ENCODE results near the gene RRAGC.

Gene RRAGC

GRCh38 chr1:38827318-38827717 lies 32.3 kb downstream of the RRAGC start:
- Histone ChIP-seq H3K9me3 (ENCODE audit: low read length) (no peaks in the 10 kb centered on the region), H3K9ac (ENCODE audit: low read length) (no peak overlapping the region), H3K4me1 (ENCODE audit: insufficient read depth, low read length) (peaks cover 8% of the 10 kb centered on the region), H3K27ac (ENCODE audit: low read depth, low read length) (no peak overlapping the region), H3K36me3 (ENCODE audit: insufficient read depth, low read length) (no peaks in the 10 kb centered on the region), H3K27me3 (ENCODE audit: control insufficient read depth in 1 of 2, insufficient read depth in 2 of 2, low read length in 2 of 2) (no peaks in the 10 kb centered on the region), H3K4me3 (ENCODE audit: low read depth in 1 of 2, low read length in 2 of 2) (no peak overlapping the region)

GRCh38 chr1:38826886-38827285 lies 32.7 kb downstream of the RRAGC start:
- Histone ChIP-seq H3K36me3 (ENCODE audit: insufficient read depth, low read length) (no peaks in the 10 kb centered on the region), H3K27me3 (ENCODE audit: control insufficient read depth in 1 of 2, insufficient read depth in 2 of 2, low read length in 2 of 2) (no peaks in the 10 kb centered on the region), H3K9me3 (ENCODE audit: low read length) (no peaks in the 10 kb centered on the region), H3K4me3 (ENCODE audit: low read depth in 1 of 2, low read length in 2 of 2) (no peak overlapping the region), H3K4me1 (ENCODE audit: insufficient read depth, low read length) (peaks cover 8% of the 10 kb centered on the region), H3K27ac (ENCODE audit: low read depth, low read length) (no peak overlapping the region), H3K9ac (ENCODE audit: low read length) (no peak overlapping the region)

- Histone ChIP-seq H3K4me1 (ENCODE audit: insufficient read depth, low read length) (peaks cover 8% of the 10 kb centered on the region), H3K27ac (ENCODE audit: low read depth, low read length) (no peak overlapping the region), H3K27me3 (ENCODE audit: control insufficient read depth in 1 of 2, insufficient read depth in 2 of 2, low read length in 2 of 2) (no peaks in the 10 kb centered on the region), H3K9ac (ENCODE audit: low read length) (no peak overlapping the region), H3K9me3 (ENCODE audit: low read length) (no peaks in the 10 kb centered on the region), H3K4me3 (ENCODE audit: low read depth in 1 of 2, low read length in 2 of 2) (no peak overlapping the region), H3K36me3 (ENCODE audit: insufficient read depth, low read length) (no peaks in the 10 kb centered on the region)
Measured at GRCh38 chr1:38826262-38826661, 33.3 kb downstream of the RRAGC start.

- H3K36me3 ChIP-seq (ENCODE audit: insufficient read depth, low read length), result no peaks in the 10 kb centered on the region
- peaks cover 18 to 32% of the 10 kb centered on the region in 2 donors for H3K27me3 ChIP-seq (ENCODE audit: control insufficient read depth in 1 of 2, insufficient read depth in 2 of 2, low read length in 2 of 2)
- no peaks in the 10 kb centered on the region for H3K9me3 ChIP-seq (ENCODE audit: low read length)
Measured at GRCh38 chr1:38820860-38821259, 38.7 kb downstream of the RRAGC start.

GRCh38 chr1:38819516-38819915 lies 40.1 kb downstream of the RRAGC start:
- H3K27me3 ChIP-seq (ENCODE audit: control insufficient read depth in 1 of 2, insufficient read depth in 2 of 2, low read length in 2 of 2), result peaks cover 24 to 40% of the 10 kb centered on the region in 2 donors
- H3K36me3 ChIP-seq (ENCODE audit: insufficient read depth, low read length), result no peaks in the 10 kb centered on the region
- H3K9me3 ChIP-seq (ENCODE audit: low read length), result no peaks in the 10 kb centered on the region
- H3K27ac ChIP-seq (ENCODE audit: low read depth, low read length), result no peak overlapping the region
- no peak overlapping the region for H3K4me3 ChIP-seq (ENCODE audit: low read depth in 1 of 2, low read length in 2 of 2)
- H3K4me1 ChIP-seq (ENCODE audit: insufficient read depth, low read length), result no peaks in the 10 kb centered on the region
- H3K9ac ChIP-seq (ENCODE audit: low read length), result no peak overlapping the region

More at GRCh38 chr1:38820860-38821259, 38.7 kb downstream of the RRAGC start:
- Histone ChIP-seq H3K4me1 (ENCODE audit: insufficient read depth, low read length) (no peaks in the 10 kb centered on the region), H3K27ac (ENCODE audit: low read depth, low read length) (no peak overlapping the region), H3K9ac (ENCODE audit: low read length) (no peak overlapping the region), H3K4me3 (ENCODE audit: low read depth in 1 of 2, low read length in 2 of 2) (no peak overlapping the region)

GRCh38 chr1:38819040-38819439 lies 40.5 kb downstream of the RRAGC start:
- no peaks in the 10 kb centered on the region for H3K4me1 ChIP-seq (ENCODE audit: insufficient read depth, low read length)
- H3K9ac ChIP-seq (ENCODE audit: low read length), result no peak overlapping the region
- H3K36me3 ChIP-seq (ENCODE audit: insufficient read depth, low read length), result no peaks in the 10 kb centered on the region
- H3K9me3 ChIP-seq (ENCODE audit: low read length), result no peaks in the 10 kb centered on the region
- H3K27ac ChIP-seq (ENCODE audit: low read depth, low read length), result no peak overlapping the region
- peaks cover 28 to 40% of the 10 kb centered on the region in 2 donors for H3K27me3 ChIP-seq (ENCODE audit: control insufficient read depth in 1 of 2, insufficient read depth in 2 of 2, low read length in 2 of 2)
- H3K4me3 ChIP-seq (ENCODE audit: low read depth in 1 of 2, low read length in 2 of 2), result no peak overlapping the region

GRCh38 chr1:38818175-38818976 lies 41.2 kb downstream of the RRAGC start:
- H3K9me3 ChIP-seq (ENCODE audit: low read length), result no peaks in the 10 kb centered on the region
- H3K4me3 ChIP-seq (ENCODE audit: low read depth in 1 of 2, low read length in 2 of 2), result peak overlapping the region; percentile 16 to 38
- no peak overlapping the region for H3K9ac ChIP-seq (ENCODE audit: low read length)
- H3K27me3 ChIP-seq (ENCODE audit: control insufficient read depth in 1 of 2, insufficient read depth in 2 of 2, low read length in 2 of 2), result peaks cover 33 to 40% of the 10 kb centered on the region in 2 donors
- no peaks in the 10 kb centered on the region for H3K4me1 ChIP-seq (ENCODE audit: insufficient read depth, low read length)
- no peaks in the 10 kb centered on the region for H3K36me3 ChIP-seq (ENCODE audit: insufficient read depth, low read length)
- H3K27ac ChIP-seq (ENCODE audit: low read depth, low read length), result no peak overlapping the region

- H3K36me3 ChIP-seq (ENCODE audit: insufficient read depth, low read length), result no peaks in the 10 kb centered on the region
- H3K27ac ChIP-seq (ENCODE audit: low read depth, low read length), result no peak overlapping the region
- H3K27me3 ChIP-seq (ENCODE audit: control insufficient read depth in 1 of 2, insufficient read depth in 2 of 2, low read length in 2 of 2), result peaks cover 33 to 40% of the 10 kb centered on the region in 2 donors
- H3K9me3 ChIP-seq (ENCODE audit: low read length), result no peaks in the 10 kb centered on the region
- no peak overlapping the region for H3K9ac ChIP-seq (ENCODE audit: low read length)
- H3K4me1 ChIP-seq (ENCODE audit: insufficient read depth, low read length), result no peaks in the 10 kb centered on the region
- H3K4me3 ChIP-seq (ENCODE audit: low read depth in 1 of 2, low read length in 2 of 2), result peak overlapping the region; percentile 16 to 38
Measured at GRCh38 chr1:38817267-38818174, 42.1 kb downstream of the RRAGC start.

- Histone ChIP-seq H3K36me3 (ENCODE audit: insufficient read depth, low read length) (no peaks in the 10 kb centered on the region), H3K27me3 (ENCODE audit: control insufficient read depth in 1 of 2, insufficient read depth in 2 of 2, low read length in 2 of 2) (peaks cover 33 to 40% of the 10 kb centered on the region in 2 donors), H3K9ac (ENCODE audit: low read length) (no peak overlapping the region), H3K27ac (ENCODE audit: low read depth, low read length) (no peak overlapping the region), H3K4me3 (ENCODE audit: low read depth in 1 of 2, low read length in 2 of 2) (no peak overlapping the region), H3K4me1 (ENCODE audit: insufficient read depth, low read length) (no peaks in the 10 kb centered on the region), H3K9me3 (ENCODE audit: low read length) (no peaks in the 10 kb centered on the region)
Measured at GRCh38 chr1:38815903-38816627, 43.5 kb downstream of the RRAGC start.

- no peak overlapping the region for H3K4me3 ChIP-seq (ENCODE audit: low read depth in 1 of 2, low read length in 2 of 2)
- H3K27me3 ChIP-seq (ENCODE audit: control insufficient read depth in 1 of 2, insufficient read depth in 2 of 2, low read length in 2 of 2), result peaks cover 33 to 40% of the 10 kb centered on the region in 2 donors
- no peak overlapping the region for H3K27ac ChIP-seq (ENCODE audit: low read depth, low read length)
Measured at GRCh38 chr1:38814984-38815464, 44.5 kb downstream of the RRAGC start.

More at GRCh38 chr1:38814984-38815464, 44.5 kb downstream of the RRAGC start:
- Histone ChIP-seq H3K4me1 (ENCODE audit: insufficient read depth, low read length) (no peaks in the 10 kb centered on the region), H3K9ac (ENCODE audit: low read length) (no peak overlapping the region), H3K9me3 (ENCODE audit: low read length) (no peaks in the 10 kb centered on the region), H3K36me3 (ENCODE audit: insufficient read depth, low read length) (no peaks in the 10 kb centered on the region)

All from muscle layer of colon (tissue), 2 donors.